ENCODE data around the gene F2.

Gene F2

GRCh38 chr11:46733234-46733633 is 14.2 kb downstream of the F2 start:
- no peak overlapping the region for H3K4me3 ChIP-seq (ENCODE audit: low read depth, low read length)
- no peak for TF ChIP-seq CTCF (IDR thresholded peaks at IDR 0.05; ENCODE audit: low read depth, low read length, missing control alignments)
- DNase-seq (ENCODE audit: low read depth), result no peak

GRCh38 chr11:46736146-46736545 is 17.1 kb downstream of the F2 start:
- TF ChIP-seq CTCF (IDR thresholded peaks at IDR 0.05; ENCODE audit: low read depth, low read length, missing control alignments), result no peak
- DNase-seq (ENCODE audit: low read depth), result no peak
- no peak overlapping the region for H3K4me3 ChIP-seq (ENCODE audit: low read depth, low read length)

- TF ChIP-seq CTCF (IDR thresholded peaks at IDR 0.05; ENCODE audit: low read depth, low read length, missing control alignments), result no peak
- no peak for DNase-seq (ENCODE audit: low read depth)
- no peak overlapping the region for H3K4me3 ChIP-seq (ENCODE audit: low read depth, low read length)
Observed at GRCh38 chr11:46736615-46737014, 17.6 kb downstream of the F2 start.

GRCh38 chr11:46737699-46738098 is 18.7 kb downstream of the F2 start:
- DNase-seq (ENCODE audit: low read depth), result no peak
- TF ChIP-seq CTCF (IDR thresholded peaks at IDR 0.05; ENCODE audit: low read depth, low read length, missing control alignments), result no peak

GRCh38 chr11:46738887-46739286 is 19.9 kb downstream of the F2 start:
- TF ChIP-seq CTCF (IDR thresholded peaks at IDR 0.05; ENCODE audit: low read depth, low read length, missing control alignments), result no peak
- DNase-seq (ENCODE audit: low read depth), result no peak
- H3K4me3 ChIP-seq (ENCODE audit: low read depth, low read length), result no peak overlapping the region

More at GRCh38 chr11:46737699-46738098, 18.7 kb downstream of the F2 start:
- no peak overlapping the region for H3K4me3 ChIP-seq (ENCODE audit: low read depth, low read length)

- no peak for TF ChIP-seq CTCF (IDR thresholded peaks at IDR 0.05; ENCODE audit: low read depth, low read length, missing control alignments)
- H3K4me3 ChIP-seq (ENCODE audit: low read depth, low read length), result no peak overlapping the region
Observed at GRCh38 chr11:46741600-46742484, 22.8 kb downstream of the F2 start.

GRCh38 chr11:46743043-46743442 is 24.0 kb downstream of the F2 start:
- DNase-seq (ENCODE audit: low read depth), result no peak
- H3K4me3 ChIP-seq (ENCODE audit: low read depth, low read length), result no peak overlapping the region
- TF ChIP-seq CTCF (IDR thresholded peaks at IDR 0.05; ENCODE audit: low read depth, low read length, missing control alignments), result no peak

More at GRCh38 chr11:46741600-46742484, 22.8 kb downstream of the F2 start:
- DNase-seq (ENCODE audit: low read depth), result no peak
